Effector memory CD8-positive, alpha-beta T cell (primary cell): Measurements from ENCODE around the gene JMY.
A peak's percentile ranks its signal among the peaks of the same experiment; 100 is the strongest.
"Not testable (repeated sequence)": the region's sequence is repeated elsewhere in the genome, so short reads cannot be mapped to it uniquely, and the experiment has no call there.

Experiments used
- ATAC-seq: fragments of 150-1000 bp; cut with Tn5 transposase; replicated peaks from 2 replicates; pipeline ENCODE4 v1.10.0; 2021; ENCODE audit warnings: mild to moderate bottlenecking, moderate library complexity
- DNase-seq, 3 experiments: peaks; one replicate each; pipeline ENCODE4 v3.0.0; 2021
- H3K27ac Mint-ChIP-seq, 2 donors: one replicate each; pipeline ENCODE4 v1.8.0; 2022; ENCODE audit warnings: mild to moderate bottlenecking in 2 of 2, mixed read lengths in 2 of 2, moderate library complexity in 2 of 2
- H3K27me3 Mint-ChIP-seq, 2 donors: one replicate each; pipeline ENCODE4 v1.8.0; 2022; ENCODE audit warnings: mixed read lengths in 2 of 2
- H3K36me3 Mint-ChIP-seq: one replicate; pipeline ENCODE4 v1.8.0; 2022; ENCODE audit warnings: mild to moderate bottlenecking, moderate library complexity, mixed read lengths; ENCODE audit not compliant: insufficient read depth
- H3K4me1 Mint-ChIP-seq, 2 donors: one replicate each; pipeline ENCODE4 v1.8.0; 2022; ENCODE audit warnings: low read depth in 2 of 2, mixed read lengths in 2 of 2
- H3K4me3 Mint-ChIP-seq, 2 donors: one replicate each; pipeline ENCODE4 v1.8.0; 2022; ENCODE audit warnings: mild to moderate bottlenecking in 2 of 2, mixed read lengths in 2 of 2, moderate library complexity in 2 of 2
- H3K9me3 Mint-ChIP-seq, 2 donors: one replicate each; pipeline ENCODE4 v1.8.0; 2022; ENCODE audit warnings: mixed read lengths in 2 of 2

JMY gene

GRCh38 chr5:79254067-79254466, 18.1 kb downstream of the JMY start:
- peaks cover 50 to 70% of the 10 kb centered on the region in 2 donors for H3K4me1 Mint-ChIP-seq
- not testable (repeated sequence) for H3K27me3 Mint-ChIP-seq, H3K9me3 Mint-ChIP-seq, DNase-seq, ATAC-seq
- H3K4me3 Mint-ChIP-seq, result peak overlapping the region in 1 of 2 donors; percentile 18
- H3K27ac Mint-ChIP-seq, result peak overlapping the region in 1 of 2 donors; percentile 33
- H3K36me3 Mint-ChIP-seq, result peaks cover 37% of the 10 kb centered on the region

DNA sequence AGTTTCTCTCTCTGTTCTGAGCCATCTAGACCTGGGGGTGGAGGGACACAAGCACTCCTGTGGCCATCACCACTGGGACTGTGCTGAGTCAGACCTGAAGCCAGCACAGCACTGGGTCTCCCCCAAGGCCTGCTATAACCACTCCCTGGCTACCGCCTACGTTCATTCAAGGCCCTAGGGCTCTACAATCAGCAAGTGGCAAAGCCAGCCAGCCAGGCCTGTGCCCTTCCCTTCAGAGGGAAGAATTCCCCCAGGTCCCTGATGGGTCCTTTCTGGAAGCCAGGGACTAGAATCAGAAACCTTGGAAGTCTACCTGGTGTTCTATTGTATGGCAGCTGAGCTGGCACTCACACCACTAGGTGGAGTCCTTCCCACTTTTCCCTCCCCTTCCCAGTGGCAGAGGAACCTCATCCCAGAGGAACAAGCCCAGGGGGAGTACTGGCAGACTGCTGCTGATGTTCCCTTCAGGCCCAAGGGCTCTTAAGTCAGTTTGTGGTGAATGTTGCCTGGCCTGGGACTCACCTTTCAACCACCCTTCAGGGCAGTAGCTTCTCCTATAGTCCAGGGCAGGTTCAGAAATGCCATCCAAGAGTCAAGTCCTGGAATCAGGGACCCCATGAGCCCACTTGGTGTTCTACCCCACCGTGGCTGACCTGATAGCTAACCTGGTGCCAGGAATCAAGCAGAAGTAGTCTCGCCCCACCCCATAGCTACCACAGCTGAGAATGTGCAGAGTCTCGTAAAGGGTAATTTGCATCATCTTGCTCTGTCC, 20.0 kb downstream of the JMY start:
- H3K27ac Mint-ChIP-seq, result no peak overlapping the region
- H3K4me1 Mint-ChIP-seq, result peaks cover 42 to 56% of the 10 kb centered on the region in 2 donors
- peaks cover 53% of the 10 kb centered on the region for H3K36me3 Mint-ChIP-seq
- no peaks in the 10 kb centered on the region for H3K27me3 Mint-ChIP-seq
- ATAC-seq (no peak), DNase-seq (no peak)
- H3K9me3 Mint-ChIP-seq, result no peaks in the 10 kb centered on the region
- peak overlapping the region; percentile 21 to 25 for H3K4me3 Mint-ChIP-seq

DNA sequence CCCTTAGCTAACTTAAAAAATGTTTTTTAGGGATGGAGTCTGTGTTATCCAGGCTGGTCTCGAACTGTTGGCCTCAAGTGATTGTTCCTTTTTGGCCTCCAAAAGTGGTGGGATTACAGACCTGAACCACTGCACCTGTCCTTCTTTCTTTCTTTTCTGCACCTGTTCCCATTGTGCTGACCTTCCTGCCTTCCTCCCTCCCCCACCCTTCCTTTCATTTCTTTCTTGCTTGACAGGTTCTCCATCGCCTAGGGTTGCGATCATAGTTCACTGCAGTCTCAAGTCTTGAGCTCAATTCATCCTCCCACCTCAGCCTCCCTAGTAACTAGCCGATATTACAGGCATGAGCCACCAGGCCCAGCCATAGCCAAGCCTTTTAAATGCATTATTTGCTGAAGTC, 20.6 kb downstream of the JMY start:
- DNase-seq (no peak), ATAC-seq (no peak)
- peaks cover 44 to 52% of the 10 kb centered on the region in 2 donors for H3K4me1 Mint-ChIP-seq
- no peaks in the 10 kb centered on the region for H3K9me3 Mint-ChIP-seq
- H3K36me3 Mint-ChIP-seq, result peaks cover 54% of the 10 kb centered on the region
- H3K4me3 Mint-ChIP-seq, result no peak overlapping the region
- no peak overlapping the region for H3K27ac Mint-ChIP-seq
- H3K27me3 Mint-ChIP-seq, result no peaks in the 10 kb centered on the region

GRCh38 chr5:79257314-79257713, 21.4 kb downstream of the JMY start:
- Mint-ChIP-seq H3K27me3 (no peaks in the 10 kb centered on the region), H3K9me3 (no peaks in the 10 kb centered on the region), H3K27ac (no peak overlapping the region), H3K4me3 (no peak overlapping the region), H3K4me1 (peaks cover 49 to 55% of the 10 kb centered on the region in 2 donors), H3K36me3 (peaks cover 59% of the 10 kb centered on the region)
- DNase-seq (no peak), ATAC-seq (no peak)

GRCh38 chr5:79258801-79259200, 22.9 kb downstream of the JMY start:
- Mint-ChIP-seq H3K4me3 (no peak overlapping the region), H3K27ac (no peak overlapping the region), H3K36me3 (peaks cover 59% of the 10 kb centered on the region), H3K9me3 (no peaks in the 10 kb centered on the region), H3K27me3 (no peaks in the 10 kb centered on the region), H3K4me1 (peaks cover 53% of the 10 kb centered on the region in 2 donors)
- ATAC-seq (no peak), DNase-seq (no peak)

GRCh38 chr5:79259383-79259782, 23.5 kb downstream of the JMY start:
- H3K9me3 Mint-ChIP-seq, result no peaks in the 10 kb centered on the region
- DNase-seq (no peak), ATAC-seq (no peak)
- no peaks in the 10 kb centered on the region for H3K27me3 Mint-ChIP-seq
- H3K4me1 Mint-ChIP-seq, result peaks cover 47 to 50% of the 10 kb centered on the region in 2 donors
- H3K4me3 Mint-ChIP-seq, result no peak overlapping the region
- H3K36me3 Mint-ChIP-seq, result peaks cover 56% of the 10 kb centered on the region
- peak overlapping the region in 1 of 2 donors; percentile 78 for H3K27ac Mint-ChIP-seq

- peak overlapping the region in 1 of 2 donors; percentile 78 for H3K27ac Mint-ChIP-seq
- peaks cover 55% of the 10 kb centered on the region for H3K36me3 Mint-ChIP-seq
- DNase-seq (no peak), ATAC-seq (no peak)
- H3K27me3 Mint-ChIP-seq, result no peaks in the 10 kb centered on the region
- peaks cover 43 to 49% of the 10 kb centered on the region in 2 donors for H3K4me1 Mint-ChIP-seq
- H3K9me3 Mint-ChIP-seq, result no peaks in the 10 kb centered on the region
- H3K4me3 Mint-ChIP-seq, result no peak overlapping the region
Observed at GRCh38 chr5:79259810-79260209, 23.9 kb downstream of the JMY start.

DNA sequence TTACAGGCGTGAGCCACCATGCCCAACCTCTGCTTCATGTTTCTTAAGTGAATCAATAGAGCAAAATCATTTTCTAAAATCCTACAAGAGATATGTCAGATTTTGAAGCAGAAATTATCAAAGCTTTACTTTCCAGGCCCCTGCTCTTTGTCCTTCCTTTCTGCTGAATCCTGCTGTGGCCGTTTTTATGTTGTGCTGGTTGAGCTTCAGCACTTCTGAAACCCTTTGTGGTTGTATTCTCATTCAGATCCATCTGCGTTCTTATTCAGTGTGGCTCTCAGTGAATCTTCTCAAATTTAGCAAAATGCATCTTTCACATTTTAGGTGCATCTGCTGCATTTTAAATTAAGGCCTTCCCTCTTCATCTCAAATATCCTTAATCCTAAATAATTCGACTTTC, 26.0 kb downstream of the JMY start:
- no peaks in the 10 kb centered on the region for H3K27me3 Mint-ChIP-seq
- no peak overlapping the region for H3K4me3 Mint-ChIP-seq
- peaks cover 27 to 35% of the 10 kb centered on the region in 2 donors for H3K4me1 Mint-ChIP-seq
- no peak for ATAC-seq
- DNase-seq, result no peak
- no peaks in the 10 kb centered on the region for H3K9me3 Mint-ChIP-seq
- H3K27ac Mint-ChIP-seq, result peak overlapping the region in 1 of 2 donors; percentile 55
- H3K36me3 Mint-ChIP-seq, result peaks cover 49% of the 10 kb centered on the region

- Mint-ChIP-seq H3K4me1 (peaks cover 29 to 35% of the 10 kb centered on the region in 2 donors), H3K27me3 (no peaks in the 10 kb centered on the region), H3K27ac (no peak overlapping the region), H3K9me3 (no peaks in the 10 kb centered on the region), H3K36me3 (peaks cover 49% of the 10 kb centered on the region), H3K4me3 (no peak overlapping the region)
- ATAC-seq (peak; percentile 47), DNase-seq (no peak)
Observed at GRCh38 chr5:79263290-79263689, 27.4 kb downstream of the JMY start.

DNA sequence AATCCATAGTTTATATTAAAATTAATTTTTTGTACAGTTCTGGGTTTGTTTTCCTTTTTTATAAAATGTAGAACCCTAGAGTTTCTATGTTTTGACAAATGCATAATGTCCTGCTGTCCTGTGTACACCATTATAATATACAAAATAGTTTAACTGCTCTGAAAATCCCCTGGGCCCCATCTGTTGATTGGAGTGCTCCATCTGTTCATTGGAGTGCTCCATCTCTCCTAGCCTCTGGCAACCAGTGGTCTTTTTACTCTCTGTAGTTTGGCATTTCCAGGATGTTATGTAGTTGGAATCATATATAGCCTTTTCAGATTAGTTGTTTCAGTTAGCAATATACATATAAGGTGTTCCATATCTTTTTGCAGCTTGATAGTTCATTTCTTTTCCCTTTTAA, 31.2 kb downstream of the JMY start:
- Mint-ChIP-seq H3K4me3 (no peak overlapping the region), H3K9me3 (no peaks in the 10 kb centered on the region), H3K36me3 (peaks cover 36% of the 10 kb centered on the region), H3K27ac (no peak overlapping the region), H3K27me3 (no peaks in the 10 kb centered on the region), H3K4me1 (peaks cover 33 to 47% of the 10 kb centered on the region in 2 donors)
- ATAC-seq, result no peak
- no peak for DNase-seq

DNA sequence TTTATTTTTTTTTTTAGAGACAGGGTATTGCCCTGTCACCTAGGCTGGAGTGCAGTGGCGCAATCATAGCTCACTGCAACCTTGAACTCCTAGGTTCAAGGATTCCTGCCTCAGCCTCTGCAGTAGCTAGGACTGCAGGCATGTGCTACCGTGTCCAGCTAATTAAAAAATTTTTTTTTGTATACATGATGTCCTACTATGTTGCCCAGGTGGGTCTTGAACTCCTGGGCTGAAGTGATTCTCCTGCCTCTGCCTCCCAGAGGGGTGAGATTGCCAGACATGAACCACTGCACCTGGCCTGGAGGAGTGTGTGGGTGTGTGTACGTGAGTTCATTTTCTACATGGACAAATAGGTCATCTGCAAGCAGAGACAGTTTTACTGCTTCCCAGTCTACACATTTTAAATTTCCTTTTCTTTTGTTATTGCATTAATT, 33.8 kb downstream of the JMY start:
- Mint-ChIP-seq H3K36me3 (peaks cover 40% of the 10 kb centered on the region), H3K4me3 (no peak overlapping the region), H3K9me3 (no peaks in the 10 kb centered on the region), H3K27me3 (no peaks in the 10 kb centered on the region), H3K27ac (no peak overlapping the region), H3K4me1 (peaks cover 26 to 49% of the 10 kb centered on the region in 2 donors)
- ATAC-seq (no peak), DNase-seq (no peak)

DNA sequence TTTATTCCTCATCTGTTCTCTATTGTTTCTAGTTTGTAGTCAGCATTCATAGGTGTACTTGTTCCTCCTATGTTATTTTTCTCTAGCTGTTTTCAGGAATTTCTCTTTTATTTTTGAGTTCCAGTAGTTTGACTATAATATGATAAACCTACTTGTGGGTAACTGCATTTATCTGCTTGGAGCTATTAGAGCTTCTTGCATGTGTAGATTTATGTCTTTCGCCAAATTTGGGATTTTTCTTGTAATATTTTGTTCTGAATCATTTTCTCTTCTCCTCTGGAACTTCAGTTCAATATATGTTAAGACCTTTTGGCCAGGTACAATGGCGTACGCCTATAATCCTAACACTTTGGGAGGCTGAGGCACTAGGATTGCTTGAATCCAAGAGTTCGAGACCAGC, 37.4 kb downstream of the JMY start:
- no peak for ATAC-seq
- Mint-ChIP-seq H3K9me3 (no peaks in the 10 kb centered on the region), H3K27me3 (no peaks in the 10 kb centered on the region), H3K36me3 (peaks cover 53% of the 10 kb centered on the region), H3K4me3 (no peak overlapping the region), H3K4me1 (peaks cover 33 to 65% of the 10 kb centered on the region in 2 donors), H3K27ac (no peak overlapping the region)
- DNase-seq, result no peak

GRCh38 chr5:79284846-79285245, 48.9 kb downstream of the JMY start:
- ATAC-seq (no peak), DNase-seq (no peak)
- Mint-ChIP-seq H3K36me3 (peaks cover 51% of the 10 kb centered on the region), H3K4me3 (no peak overlapping the region), H3K27me3 (no peaks in the 10 kb centered on the region), H3K4me1 (peaks cover 14 to 18% of the 10 kb centered on the region in 2 donors), H3K27ac (no peak overlapping the region), H3K9me3 (no peaks in the 10 kb centered on the region)

DNA sequence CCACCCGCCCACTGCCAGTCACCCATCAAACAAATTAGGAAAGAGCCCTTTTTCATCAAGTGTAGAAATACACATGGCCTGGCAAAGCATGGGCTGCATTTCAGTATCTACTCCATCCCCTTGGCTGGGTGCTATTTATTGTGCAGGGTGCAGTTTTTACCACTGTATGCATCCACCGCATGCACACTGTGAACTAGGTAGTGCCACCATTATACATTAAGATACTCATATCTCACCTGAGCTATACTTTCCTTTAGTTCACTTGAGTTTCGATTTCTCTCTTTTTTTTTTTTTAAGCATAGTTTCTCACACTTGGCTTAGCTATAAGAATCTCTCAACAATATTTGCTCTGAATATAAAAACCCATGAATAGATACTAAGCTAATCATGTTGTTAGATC, 49.4 kb downstream of the JMY start:
- Mint-ChIP-seq H3K36me3 (peaks cover 51% of the 10 kb centered on the region), H3K27me3 (no peaks in the 10 kb centered on the region)

More for the DNA sequence above, 49.4 kb downstream of the JMY start:
- H3K27ac Mint-ChIP-seq, result no peak overlapping the region
- ATAC-seq, result no peak
- DNase-seq, result no peak
- H3K4me1 Mint-ChIP-seq, result peaks cover 14 to 18% of the 10 kb centered on the region in 2 donors
- no peaks in the 10 kb centered on the region for H3K9me3 Mint-ChIP-seq
- H3K4me3 Mint-ChIP-seq, result no peak overlapping the region
